ENCODE measurements around the gene NID1.
"Not testable (repeated sequence)": the region's sequence is repeated elsewhere in the genome, so short reads cannot be mapped to it uniquely, and the experiment has no call there.

Gene NID1

DNA sequence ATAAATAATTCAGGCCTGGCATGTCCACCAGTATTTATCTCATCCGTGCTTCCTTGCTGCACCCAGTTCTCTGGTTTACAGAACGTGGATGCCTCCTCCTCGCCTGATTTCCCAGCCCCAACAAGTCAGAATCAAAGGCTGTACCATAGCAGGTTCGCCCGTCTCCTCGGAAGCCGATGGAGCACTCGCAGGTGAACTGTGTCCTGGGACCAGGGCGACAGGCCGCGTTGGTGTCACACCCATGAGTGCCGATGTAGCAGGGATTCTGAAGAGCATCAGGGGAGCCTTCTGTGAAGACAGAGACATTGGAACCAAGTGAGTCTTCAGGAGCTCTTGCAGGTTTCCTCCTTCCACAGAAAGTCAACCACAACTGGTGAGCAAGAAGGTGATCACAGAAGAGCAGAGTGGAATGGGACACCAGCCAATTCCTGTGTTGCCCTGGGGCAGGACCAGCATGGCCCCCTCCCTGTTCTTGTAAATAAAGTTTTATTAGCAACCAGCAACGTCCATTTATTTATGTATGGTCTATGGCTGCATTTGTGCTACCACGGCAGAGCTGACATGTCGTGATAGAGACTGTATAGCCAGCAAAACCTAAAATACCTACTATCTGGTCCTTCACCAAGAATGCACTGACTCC is 40.8 kb downstream of the NID1 start:
- DNase-seq = no peak

DNA sequence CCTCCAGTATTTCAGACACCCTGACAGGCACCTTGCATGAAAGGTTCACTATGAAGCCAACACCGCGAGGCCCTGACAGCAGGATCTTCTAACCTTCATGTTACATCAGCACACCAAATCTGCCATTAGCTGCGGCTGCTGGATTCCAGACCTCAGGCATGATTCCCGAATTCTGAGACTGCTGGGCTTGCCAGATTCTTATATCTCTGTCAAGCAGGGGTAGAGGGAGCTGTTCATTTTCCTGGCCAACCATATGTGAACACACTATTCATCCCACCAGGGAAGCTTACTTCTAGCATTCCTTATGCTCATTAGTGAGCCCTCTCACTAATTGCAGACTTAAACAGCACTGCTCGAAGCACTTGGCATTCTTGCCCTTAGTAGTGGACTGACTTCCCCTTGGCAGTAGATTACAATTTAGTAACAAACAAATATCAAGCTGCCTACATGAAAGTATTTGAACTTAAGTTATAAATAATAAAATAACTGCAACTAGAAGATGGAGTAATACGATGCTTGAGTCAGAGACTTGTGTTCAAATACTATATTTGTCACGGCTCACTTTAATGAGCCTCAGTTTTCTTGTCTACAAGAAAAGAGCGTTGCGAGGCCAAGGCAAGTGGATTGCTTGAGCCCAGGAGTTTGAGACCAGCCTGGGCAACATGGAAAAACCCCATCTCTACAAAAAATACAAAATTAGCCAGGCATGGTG is 43.3 kb downstream of the NID1 start:
- DNase-seq = no peak

DNA sequence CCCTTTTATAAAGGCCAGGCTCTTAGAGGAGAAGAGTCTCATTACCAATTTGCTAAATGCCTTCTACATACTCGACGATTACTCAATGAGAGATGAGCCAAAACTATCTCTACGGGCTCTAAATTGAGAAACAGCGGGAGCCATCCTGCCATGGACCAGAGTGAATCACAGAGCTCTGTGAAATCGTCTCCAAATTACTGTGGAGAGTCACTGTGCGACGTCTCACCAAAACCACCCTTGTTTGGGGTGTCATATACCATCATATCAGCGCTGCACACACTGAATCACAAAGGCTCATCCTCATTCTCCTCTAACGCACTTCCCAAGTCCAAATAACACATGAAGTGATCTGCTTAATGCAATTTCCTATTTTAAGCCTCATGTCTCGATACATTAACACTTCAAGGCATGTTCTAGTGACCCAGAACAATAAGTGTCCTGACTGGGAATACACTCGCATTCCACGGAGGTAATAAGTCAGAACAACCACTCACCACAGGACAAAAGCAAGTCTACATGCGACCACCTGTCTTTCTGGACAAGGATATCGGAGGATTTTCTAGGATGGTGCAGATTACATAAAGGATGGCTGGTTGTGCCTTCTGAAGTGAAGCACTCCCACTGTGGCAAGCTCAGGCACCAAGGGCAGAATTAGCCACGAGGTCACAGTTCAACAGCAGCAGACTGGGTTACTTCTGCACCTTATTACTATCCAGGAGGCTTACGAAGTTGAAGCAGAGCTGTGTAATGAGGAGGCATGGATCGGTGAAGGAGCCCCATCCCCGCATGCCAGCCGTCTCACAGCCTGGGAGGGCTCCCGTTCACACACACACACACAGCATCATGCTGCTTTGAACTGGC is 44.3 kb downstream of the NID1 start:
- DNase-seq = no peak

DNA sequence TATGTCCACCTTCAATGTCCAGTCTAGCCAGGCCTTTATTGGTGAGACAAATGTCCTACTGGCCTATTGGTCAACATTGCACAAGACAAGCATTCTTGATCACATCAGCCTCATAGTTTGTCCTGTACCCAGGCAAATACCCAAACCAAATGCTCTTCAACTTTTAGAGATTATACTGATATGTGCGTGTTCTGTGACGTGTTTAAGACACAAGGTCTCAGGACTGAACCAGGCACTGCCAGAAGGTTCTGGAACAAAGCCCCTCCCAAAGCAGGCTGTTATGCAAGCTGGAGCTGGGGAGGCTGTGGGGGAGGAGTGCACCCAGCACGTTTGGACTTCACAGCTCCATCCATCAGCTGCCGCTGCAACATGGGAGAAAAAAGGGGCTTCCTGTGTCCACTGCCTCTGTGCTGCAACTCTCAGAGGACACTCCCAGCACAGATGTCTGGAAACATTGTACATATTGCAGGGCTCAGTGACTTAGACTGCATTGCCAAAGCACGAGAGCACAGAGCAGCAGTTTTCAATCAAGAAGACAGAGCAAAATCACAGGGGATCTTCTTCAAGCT is 45.9 kb downstream of the NID1 start:
- no peak for DNase-seq

DNA sequence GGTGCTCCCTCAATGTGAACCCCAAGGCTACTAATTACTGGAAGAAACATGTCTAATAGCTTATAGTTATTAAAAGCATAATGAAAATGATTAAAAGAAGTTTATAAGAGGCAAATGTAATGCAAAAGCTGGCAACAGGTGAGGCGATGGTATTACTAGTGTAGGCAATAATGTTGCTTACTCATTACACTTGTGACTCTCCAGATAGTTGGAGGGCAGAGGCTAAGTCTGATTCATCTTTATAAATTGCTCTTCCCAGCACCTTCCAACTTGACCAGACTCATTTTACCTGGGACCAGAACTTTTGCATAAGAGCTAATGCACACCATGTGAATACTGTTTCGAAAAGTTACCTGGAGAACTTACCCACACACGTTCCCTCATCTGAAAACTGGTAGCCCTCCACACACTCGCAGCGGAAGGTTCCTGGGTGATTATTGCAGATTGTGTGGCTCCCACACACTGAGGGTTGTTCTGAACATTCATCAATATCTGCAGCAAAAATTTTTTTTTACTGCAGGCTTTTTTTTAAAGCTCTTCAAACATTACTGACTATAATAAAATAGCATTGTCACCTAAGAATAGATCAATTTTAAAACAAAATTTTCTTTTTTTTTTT is 48.0 kb downstream of the NID1 start:
- DNase-seq = no peak

DNA sequence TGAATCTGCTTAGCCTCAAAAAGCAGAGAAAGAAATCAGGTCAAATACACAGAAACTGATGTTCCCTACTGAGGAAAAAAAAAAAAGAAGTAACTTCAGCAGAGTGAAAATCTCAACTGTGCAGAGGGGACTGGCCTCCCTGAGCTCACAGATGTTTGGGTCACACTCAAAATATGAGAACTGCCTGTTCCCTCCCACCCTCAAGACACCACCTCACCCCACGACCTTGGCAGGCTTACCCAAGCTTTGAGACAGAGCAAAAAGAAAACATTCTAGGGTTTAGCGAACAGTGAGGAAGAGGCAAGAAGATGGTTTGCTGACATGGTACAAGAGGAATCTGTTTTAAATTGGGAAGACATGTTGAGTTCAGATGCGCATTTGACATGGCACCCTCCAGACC is 48.8 kb downstream of the NID1 start:
- no peak for DNase-seq

DNA sequence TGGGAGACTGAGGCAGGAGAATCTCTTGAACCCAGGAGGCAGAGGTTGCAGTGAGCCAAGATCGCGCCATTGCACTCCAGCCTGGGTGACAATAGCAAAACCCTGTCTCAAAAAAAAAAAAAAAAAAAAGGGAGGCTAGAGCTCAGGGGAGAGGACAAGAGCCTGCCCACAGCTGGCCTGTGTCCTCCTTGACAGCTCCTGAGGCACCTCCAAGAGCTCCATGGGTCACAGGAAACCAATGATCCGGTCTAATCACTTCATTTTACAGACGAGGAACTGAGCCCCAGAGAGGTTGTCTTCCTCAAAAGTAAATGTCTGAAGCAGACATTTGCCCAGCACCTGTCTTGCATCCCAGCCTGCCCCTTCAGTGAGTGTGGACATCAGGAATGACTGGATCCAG is 49.4 kb downstream of the NID1 start:
- DNase-seq = no peak

DNA sequence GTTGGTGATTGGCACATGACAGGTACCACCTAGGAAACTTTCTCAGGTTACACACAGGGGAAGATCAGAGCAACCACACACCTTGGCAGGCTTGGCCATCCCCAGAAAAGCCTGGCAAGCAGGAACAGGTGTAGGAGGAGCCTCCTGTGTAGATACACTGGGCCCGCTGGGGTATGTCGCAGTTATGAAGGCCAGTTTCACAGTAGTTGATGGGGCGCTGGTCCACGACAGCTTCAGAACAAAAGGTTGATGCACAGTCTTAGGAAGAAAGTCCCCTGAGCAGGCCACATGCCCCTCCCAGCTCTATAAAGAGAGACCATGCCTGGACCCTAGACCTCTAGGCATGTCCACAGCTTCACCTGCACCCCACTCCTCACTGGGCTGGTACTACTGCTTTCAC is 51.6 kb downstream of the NID1 start:
- no peak for DNase-seq

DNA sequence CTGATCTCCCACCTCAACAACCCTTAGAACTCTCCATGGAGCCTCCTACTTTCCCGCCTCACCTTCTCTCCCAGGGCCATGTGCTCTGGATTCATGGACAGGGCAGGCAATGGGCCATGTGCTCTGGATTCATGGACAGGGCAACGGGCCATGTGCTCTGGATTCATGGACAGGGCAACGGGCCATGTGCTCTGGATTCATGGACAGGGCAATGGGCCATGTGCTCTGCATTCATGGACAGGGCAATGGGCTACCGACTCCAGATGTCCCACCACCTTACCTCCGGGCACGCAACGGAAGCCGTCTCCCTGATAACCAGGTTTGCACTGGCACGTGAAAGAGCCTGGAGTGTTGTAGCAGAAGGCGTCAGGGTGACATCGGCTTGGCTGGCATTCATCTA is 53.2 kb downstream of the NID1 start:
- DNase-seq = no peak

DNA sequence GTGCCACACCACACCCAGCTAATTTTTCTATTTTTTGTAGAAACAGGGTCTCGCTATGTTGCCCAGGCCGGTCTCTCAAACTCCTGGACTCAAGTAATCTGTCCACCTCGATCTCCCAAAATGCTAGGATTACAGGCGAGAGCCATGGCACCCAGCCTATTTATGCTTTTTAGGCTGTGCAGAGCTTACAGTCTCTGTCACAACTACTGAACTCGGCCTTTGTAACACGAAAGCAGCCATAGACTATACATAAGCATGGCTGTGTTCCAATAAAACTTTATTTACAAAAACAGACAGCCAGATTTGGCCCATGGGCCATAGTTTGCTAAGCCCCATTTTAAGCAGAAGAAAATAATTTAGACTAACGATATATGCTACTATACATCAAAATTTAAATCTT is 54.4 kb downstream of the NID1 start:
- no peak for DNase-seq

DNA sequence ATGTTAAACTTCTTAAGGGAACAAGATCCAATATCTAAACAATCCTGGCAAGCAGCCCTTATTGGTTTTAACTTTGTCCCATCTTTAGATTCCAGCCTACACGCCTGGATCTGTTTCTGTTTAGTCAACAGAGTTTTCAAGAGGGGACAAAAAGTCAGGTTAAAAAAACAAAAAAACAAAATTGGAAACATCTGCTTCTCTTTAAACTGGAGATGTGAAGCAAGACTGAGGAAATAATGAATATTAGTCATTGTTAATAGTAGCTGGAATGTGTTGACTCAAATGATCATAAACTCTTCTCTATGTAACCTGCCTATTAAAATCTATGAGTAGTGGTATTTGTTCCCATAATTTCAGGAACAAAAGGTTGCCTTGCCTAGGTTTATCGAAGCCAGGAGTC is 55.0 kb downstream of the NID1 start:
- no peak for DNase-seq

DNA sequence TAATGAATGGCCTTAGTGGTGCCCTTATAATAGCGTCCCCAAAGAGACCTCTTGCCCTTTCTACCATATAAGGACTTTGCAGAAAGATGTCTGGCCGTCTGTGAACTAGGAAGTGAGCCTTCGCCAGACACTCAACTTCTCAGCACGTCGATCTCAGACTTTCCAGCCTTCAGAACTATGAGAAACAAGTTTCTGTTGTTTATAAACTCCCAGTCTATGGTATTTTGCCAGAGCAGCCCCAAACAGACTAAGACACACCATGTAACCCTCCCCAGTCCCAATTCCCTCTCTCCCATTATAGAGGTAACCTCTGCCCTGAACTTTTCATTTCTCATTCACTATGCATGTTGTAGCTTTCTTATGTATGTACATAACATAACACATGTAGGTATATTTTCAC is 55.7 kb downstream of the NID1 start:
- DNase-seq = no peak

DNA sequence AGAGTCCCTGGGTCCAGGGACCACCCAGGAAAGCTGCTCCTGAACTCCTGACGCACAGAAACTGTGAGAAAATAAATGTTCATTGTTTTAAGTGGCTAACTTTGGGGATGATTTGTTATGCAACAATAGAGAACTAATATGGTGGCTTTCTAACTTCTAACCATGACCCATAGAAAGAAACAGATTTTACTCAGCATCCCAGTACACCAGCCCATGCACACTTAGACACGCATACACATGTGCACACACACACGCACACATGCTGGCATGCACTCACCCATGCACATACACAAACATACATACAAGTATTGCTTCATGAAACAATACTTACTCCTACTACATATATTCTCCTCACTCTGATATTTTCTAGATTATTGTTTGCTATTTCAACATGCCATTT is 57.1 kb downstream of the NID1 start:
- DNase-seq = no peak

DNA sequence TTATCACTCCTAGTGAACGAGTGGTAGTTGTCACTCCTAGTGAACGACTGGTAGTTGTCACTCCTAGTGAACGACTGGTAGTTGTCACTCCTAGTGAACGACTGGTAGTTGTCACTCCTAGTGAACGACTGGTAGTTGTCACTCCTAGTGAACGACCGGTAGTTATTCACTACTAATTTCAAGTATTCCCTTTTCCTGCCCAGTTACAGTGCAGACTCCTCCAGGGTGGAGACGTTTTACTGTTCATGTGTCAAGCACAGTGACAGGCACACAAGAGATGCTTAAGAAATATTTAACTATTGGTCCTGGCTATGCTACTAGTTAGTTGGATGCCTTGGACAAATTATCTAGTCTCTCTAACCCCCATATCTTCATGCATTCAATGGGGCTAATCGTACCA is 61.8 kb downstream of the NID1 start:
- not testable (repeated sequence) for DNase-seq

DNA sequence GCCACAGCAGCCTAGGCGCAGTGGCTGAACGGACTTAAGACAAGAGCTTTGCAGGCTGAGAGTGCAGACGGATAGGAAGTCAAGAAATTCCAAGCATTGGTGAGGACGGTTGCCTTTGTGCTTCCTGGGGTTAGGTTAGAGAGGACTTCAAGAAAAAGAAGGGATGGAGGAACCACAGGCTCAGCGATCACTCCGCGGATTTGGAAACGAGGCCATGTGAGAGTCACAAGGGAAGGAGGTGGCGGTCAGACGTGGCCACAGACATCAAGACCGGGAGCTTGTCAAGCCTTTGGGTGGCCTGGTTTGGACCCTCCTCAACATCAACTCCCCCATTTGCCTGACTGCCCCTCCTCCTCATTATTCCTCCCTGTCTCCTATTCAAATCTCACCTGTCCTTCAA is 62.3 kb downstream of the NID1 start:
- DNase-seq = no peak

DNA sequence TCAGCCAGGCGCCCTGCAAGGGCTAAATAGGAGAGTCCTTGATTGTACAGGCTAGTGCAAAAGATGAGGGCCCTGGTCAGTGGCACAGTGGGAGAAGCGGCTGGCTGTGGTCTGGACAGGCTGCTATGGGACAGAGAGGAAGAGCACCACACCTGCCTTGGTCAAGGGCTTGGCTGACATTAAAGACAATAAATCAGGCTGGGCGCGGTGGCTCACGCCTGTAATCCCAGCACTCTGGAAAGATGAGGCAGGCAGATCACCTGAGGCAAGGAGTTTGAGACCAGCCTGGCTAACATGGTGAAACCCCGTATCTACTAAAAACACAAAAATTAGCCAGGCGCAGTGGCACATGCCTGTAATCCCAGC is 62.9 kb downstream of the NID1 start:
- no peak for DNase-seq

DNA sequence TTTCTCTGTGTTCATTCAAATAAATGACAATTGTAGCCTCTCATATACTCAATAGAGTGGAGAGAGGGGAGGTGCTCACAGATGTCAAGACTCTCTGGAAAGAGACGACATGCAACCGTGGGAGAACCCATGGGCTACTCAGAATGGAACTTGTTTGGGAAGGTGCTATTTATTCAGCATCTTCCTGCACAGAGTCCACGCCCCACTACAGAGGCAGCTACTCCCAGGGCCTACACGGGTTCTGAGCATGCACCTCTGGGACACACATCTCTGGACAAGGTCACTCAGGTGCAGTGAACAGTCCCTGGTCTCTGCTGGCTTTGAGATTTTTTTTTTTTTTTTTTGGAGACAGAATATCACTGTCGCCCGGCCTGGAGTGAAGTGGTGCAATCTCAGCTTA is 64.1 kb downstream of the NID1 start:
- DNase-seq = no peak

DNA sequence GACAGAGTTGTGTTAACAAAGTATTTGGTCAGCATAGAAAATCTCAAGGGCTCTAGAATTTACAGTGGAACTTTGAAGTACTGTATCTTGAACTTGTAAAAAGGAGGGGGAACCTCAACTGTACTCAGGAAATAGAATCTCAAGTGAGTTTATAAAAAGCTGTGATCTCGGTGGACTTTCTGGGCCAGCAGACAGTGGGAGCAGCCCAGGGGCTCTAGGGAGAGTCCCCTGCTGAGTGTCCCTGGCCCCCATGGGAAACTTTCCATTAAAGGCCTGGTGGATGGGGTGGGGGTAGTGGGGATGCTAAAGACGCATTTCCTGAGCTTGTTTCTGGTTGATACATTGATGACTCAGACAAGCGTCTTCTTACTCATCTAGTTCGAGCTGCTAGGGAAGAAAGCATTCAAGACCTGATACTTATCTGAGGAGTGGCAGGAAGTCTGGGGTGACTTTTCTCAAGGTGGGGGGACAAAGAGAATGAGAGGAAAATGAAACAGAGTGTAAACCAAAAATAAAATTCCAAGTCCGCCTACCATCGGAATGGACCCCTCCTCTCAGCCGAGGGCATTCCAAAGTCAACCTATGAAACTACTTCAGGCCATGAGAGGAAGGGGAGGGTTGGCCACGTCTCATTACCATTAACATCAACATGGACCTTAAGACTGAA is 65.5 kb downstream of the NID1 start:
- DNase-seq = peak; percentile 65

DNA sequence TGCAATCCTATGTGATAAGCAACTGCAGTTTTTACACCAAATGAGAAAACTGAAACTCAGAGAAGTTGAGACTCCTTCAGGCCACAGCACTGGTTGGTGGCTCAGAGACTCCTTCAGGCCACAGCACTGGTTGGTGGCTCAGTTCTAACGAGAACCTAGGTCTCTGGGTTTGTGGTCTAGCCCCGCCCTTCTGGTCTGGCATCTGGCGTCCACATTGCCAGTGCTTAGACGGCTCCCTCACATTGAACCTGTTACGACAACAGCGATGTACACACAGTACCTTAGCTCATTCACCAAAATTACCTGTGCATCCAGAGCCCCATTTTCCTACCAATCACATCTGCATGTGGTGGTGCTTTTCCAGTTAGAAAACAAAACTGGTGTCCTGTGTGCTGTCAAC is 66.1 kb downstream of the NID1 start:
- peak; percentile 65 for DNase-seq

DNA sequence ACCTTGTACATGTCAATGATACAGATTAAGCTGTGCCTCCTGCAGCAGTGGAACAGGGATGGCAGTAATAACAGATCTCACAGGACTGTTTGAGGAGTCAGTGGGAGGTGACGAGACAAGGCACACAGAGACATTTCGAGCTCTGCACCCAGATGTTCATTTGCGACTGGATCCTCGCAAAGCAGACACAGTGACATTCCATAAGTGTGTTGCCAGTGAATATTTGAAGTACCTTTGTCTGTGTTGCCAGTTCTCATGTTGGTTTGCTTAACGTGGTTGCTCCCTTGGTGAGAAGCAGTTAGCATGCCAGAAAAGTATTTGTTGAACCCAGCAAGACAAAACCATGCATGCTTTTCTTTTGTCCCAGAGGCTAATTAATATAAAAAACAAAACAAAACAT is 67.0 kb downstream of the NID1 start:
- no peak for DNase-seq

DNA sequence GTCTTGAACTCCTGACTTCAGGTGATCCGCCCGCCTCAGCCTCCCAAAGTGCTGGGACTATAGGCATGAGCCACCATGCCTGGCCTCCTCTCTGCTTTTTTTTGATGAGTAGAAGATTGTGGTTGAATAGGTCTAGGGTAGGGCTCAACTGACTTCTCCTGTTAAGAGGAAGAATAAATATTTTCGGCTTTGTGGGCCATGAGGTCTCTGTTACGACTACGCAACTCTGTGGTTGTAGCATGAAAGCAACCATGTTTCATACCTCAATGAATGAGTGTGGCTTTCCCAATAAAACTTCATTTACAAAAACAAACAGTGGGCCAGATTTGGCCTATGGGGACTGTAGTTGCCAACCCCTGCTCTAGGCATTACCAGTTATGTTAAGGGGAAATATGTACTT is 67.8 kb downstream of the NID1 start:
- DNase-seq = no peak

DNA sequence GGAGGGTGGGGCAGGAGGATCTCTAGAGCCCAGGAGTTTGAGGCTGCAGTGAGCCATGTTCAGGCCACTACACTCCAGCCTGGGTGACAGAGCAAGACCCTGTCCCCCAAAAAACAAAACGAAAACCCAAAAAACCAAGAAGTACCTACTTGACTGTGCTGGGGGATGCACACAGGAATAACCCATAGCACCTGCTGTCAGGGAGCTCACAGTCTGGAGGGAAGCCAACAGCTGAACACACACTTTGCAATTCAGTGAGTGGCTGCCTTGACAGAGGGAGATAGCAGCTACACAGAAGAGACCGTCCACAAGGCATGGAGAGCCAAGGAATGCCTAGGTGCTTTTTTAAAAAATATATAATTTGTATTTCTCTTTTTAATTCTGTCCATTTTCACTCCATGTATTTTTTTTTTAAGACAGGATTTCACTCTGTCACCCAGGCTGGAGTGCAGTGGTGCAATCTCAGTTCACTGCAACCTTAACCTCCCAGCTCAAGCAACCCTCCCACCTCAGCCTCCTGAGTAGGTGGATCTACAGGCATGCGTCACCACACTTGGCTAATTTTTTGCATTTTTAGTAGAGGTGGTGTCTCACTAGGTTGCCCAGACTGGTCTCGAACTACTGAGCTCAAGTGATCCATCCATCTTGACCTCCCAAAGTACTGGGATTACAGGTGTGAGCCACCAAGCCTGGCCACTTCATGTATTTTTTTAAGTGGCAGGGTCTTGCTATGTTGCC is 68.7 kb downstream of the NID1 start:
- DNase-seq = no peak

Measured in CD4-positive, alpha-beta T cell treated with Interleukin-6 for 4 hours (primary cell).